GM12878 (cell line): ENCODE data around the gene ASB4. TPM values are rescaled to one million over a fixed set of nuclear protein-coding genes. Genes with fewer than 3 reads are reported as not detected.
A peak's percentile ranks its signal among the peaks of the same experiment; 100 is the strongest.

Experiments used
- ATAC-seq: fragments of 200-7000 bp; cut with Tn5 transposase; 3 replicates; pipeline ENCODE4 v1.9.1; 2020; ENCODE audit warnings: mild to moderate bottlenecking, moderate library complexity
- BruUV-seq: library from RNA; stranded (reverse); fragments of 400-500 nt; replicated peaks from 2 replicates; lab custom pipeline; 2021; lab: Mats Ljungman, UMichigan
- CTCF ChIA-PET: fragments of 300-600 bp; sonication (Branson Sonifier 250); formaldehyde crosslinking; extraction: SDS; loops from one replicate; lab custom pipeline; 2021; ENCODE audit warnings: inconsistent platforms; lab: Yijun Ruan, JAX
- POLR2A ChIA-PET: fragments of 350-600 bp; formaldehyde crosslinking; extraction: SDS; loops from one replicate; lab custom pipeline; 2021; ENCODE audit warnings: inconsistent platforms; lab: Charles Lee
- RAD21 ChIA-PET: fragments of 300-600 bp; sonication (Branson Sonifier 250); formaldehyde crosslinking; loops from one replicate; lab custom pipeline; 2023; ENCODE audit warnings: antibody characterized with exemption; ENCODE audit not compliant: unreplicated experiment; lab: Charles Lee
- SMC1A ChIA-PET: fragments of 300-600 bp; sonication (Branson Sonifier 250); formaldehyde crosslinking; loops from one replicate; lab custom pipeline; 2023; ENCODE audit not compliant: unreplicated experiment, uncharacterized antibody; lab: Charles Lee
- DNase-seq: peaks from one replicate; pipeline ENCODE4 v3.0.0-alpha.2; 2011; ENCODE audit warnings: low read depth, low spot score
- FAIRE-seq: peaks from 3 replicates; lab custom pipeline; 2011; peaks lifted over from hg19 to GRCh38; lab: Jason Lieb, UNC
- H2AFZ ChIP-seq: 2 replicates; pipeline ENCODE4 v1.6.0; 2011; ENCODE audit warnings: low read depth, low read length, control low read depth; ENCODE audit not compliant: control insufficient read depth
- H3K27ac ChIP-seq: 2 replicates; pipeline ENCODE4 v1.5.1; 2011; ENCODE audit warnings: control low read depth; ENCODE audit not compliant: control insufficient read depth, insufficient read depth
- H3K27me3 ChIP-seq, 2 experiments: replicated peaks in 1 of 2; 2 replicates each; pipeline versions ENCODE4 v1.6.0 to v1.6.1; 2011; ENCODE audit warnings: low read length in 1 of 2; ENCODE audit not compliant: control insufficient read depth in 2 of 2, insufficient read depth in 2 of 2
- H3K36me3 ChIP-seq, 2 experiments: 2 replicates each; pipeline ENCODE4 v1.5.1; 2011; ENCODE audit warnings: low read length in 1 of 2; ENCODE audit not compliant: control insufficient read depth in 2 of 2, insufficient read depth in 2 of 2
- H3K4me1 ChIP-seq: 2 replicates; pipeline ENCODE4 v1.6.1; 2011; ENCODE audit warnings: mild to moderate bottlenecking, low read length, moderate library complexity, mixed read lengths; ENCODE audit not compliant: control insufficient read depth, insufficient read depth
- H3K4me2 ChIP-seq: 2 replicates; pipeline ENCODE4 v1.6.0; 2011; ENCODE audit warnings: control low read depth; ENCODE audit not compliant: control insufficient read depth, insufficient read depth
- H3K4me3 ChIP-seq: fragments of 200-600 bp; sonication (generic); 2 replicates; pipeline ENCODE4 v1.5.1; 2016
- H3K79me2 ChIP-seq: 2 replicates; pipeline ENCODE4 v1.6.0; 2011; ENCODE audit warnings: low read length; ENCODE audit not compliant: control insufficient read depth, insufficient read depth
- H3K9ac ChIP-seq: 2 replicates; pipeline ENCODE4 v1.8.0; 2011; ENCODE audit warnings: low read length, control low read depth, mixed read lengths; ENCODE audit not compliant: control insufficient read depth, insufficient read depth
- H3K9me3 ChIP-seq: replicated peaks from 3 replicates; pipeline ENCODE4 v1.5.1; 2011; ENCODE audit warnings: mild to moderate bottlenecking, low read length; ENCODE audit not compliant: control insufficient read depth, insufficient read depth
- H4K20me1 ChIP-seq: 2 replicates; pipeline ENCODE4 v1.6.0; 2011; ENCODE audit not compliant: control insufficient read depth, insufficient read depth
- BCL3 ChIP-seq: IDR thresholded peaks from 2 replicates; pipeline ENCODE4 v1.6.1; 2011; ENCODE audit warnings: borderline replicate concordance, low read depth, mild to moderate bottlenecking, moderate library complexity, low read length; ENCODE audit not compliant: insufficient read depth, poor library complexity, severe bottlenecking
- BMI1 ChIP-seq: fragments of 450-650 bp; IDR thresholded peaks from 2 replicates; pipeline ENCODE4 v1.6.1; 2016; ENCODE audit warnings: mild to moderate bottlenecking, moderate library complexity, borderline replicate concordance
- EP300 ChIP-seq, 2 experiments: fragments of 150-350 bp in 1 of 2; IDR thresholded peaks; 2 replicates each; pipeline ENCODE4 v1.6.1; 2011 to 2012; ENCODE audit warnings: low read depth in 2 of 2, low read length in 2 of 2, borderline replicate concordance in 1 of 2, improper control_type of control experiment in 1 of 2, inconsistent platforms in 1 of 2; ENCODE audit not compliant: control insufficient read depth in 1 of 2
- MTA2 ChIP-seq: fragments of 450-650 bp; IDR thresholded peaks from 2 replicates; pipeline ENCODE4 v1.6.1; 2016; ENCODE audit warnings: low read depth, mild to moderate bottlenecking, moderate library complexity
- NRF1 ChIP-seq: conservative IDR thresholded peaks from 2 replicates; pipeline ENCODE4 v1.6.1; 2011; ENCODE audit warnings: mild to moderate bottlenecking, low read depth, low read length, improper control_type of control experiment
- WRNIP1 ChIP-seq: IDR thresholded peaks from 2 replicates; pipeline ENCODE4 v1.6.1; 2011; ENCODE audit warnings: low read depth, low read length, improper control_type of control experiment, borderline replicate concordance
- WGBS: methylation state at CpG from one replicate; pipeline ENCODE4 v1.1.6; 2016; ENCODE audit warnings: low lambda C conversion rate; ENCODE audit not compliant: insufficient replicate concordance, insufficient coverage; ENCODE audit errors: missing lambda C conversion rate; 5-methylcytosine and 5-hydroxymethylcytosine counted together
- in situ Hi-C: fragments of 300-500 bp; cut with MboI; formaldehyde crosslinking; loops from 9 replicates; pipeline ENCODE4 v1.14.3; 2018; ENCODE audit warnings: mixed read lengths
- intact Hi-C: fragments of 100-400 bp; cut with micrococcal nuclease; formaldehyde crosslinking; loops from one replicate; pipeline ENCODE4 v1.14.2; 2022; ENCODE audit not compliant: unreplicated experiment
- polyA plus RNA-seq, 11 experiments: library from polyadenylated mRNA; depleted of rRNA in 4 of 11; unstranded in 6 of 11; stranded (reverse) in 5 of 11; fragments of >200 nt; fragmentation: Nextera tagmentation in 4 of 11; fragmentation: Illumina TruSeq in 1 of 11; extraction: Ambion mirVana in 4 of 11; extraction: Trizol in 1 of 11; gene quantifications; 1 replicate in 1 of 11; 2 replicates in 10 of 11; pipeline versions ENCODE4 v1.2.1 to v1.2.3, GENCODE V29; 2011 to 2016; ENCODE audit warnings: inconsistent platforms in 2 of 11, missing spikeins in 2 of 11, low read depth in 1 of 11
- total RNA-seq, 4 experiments: library from RNA; depleted of rRNA in 3 of 4; stranded (reverse); fragments of >200 nt in 3 of 4; fragmentation: Illumina TruSeq in 1 of 4; extraction: Trizol in 1 of 4; gene quantifications; 2 replicates each; pipeline versions ENCODE4 v1.2.1 to v1.2.3, GENCODE V29; 2013 to 2021

Gene ASB4
- total and polyA plus RNA-seq, 10 of the 15 experiments (the other 5 are each of a cell fraction or from before 2014, with no cell fraction given): 0.12 to 1.1 TPM; not detected in 8

DNA sequence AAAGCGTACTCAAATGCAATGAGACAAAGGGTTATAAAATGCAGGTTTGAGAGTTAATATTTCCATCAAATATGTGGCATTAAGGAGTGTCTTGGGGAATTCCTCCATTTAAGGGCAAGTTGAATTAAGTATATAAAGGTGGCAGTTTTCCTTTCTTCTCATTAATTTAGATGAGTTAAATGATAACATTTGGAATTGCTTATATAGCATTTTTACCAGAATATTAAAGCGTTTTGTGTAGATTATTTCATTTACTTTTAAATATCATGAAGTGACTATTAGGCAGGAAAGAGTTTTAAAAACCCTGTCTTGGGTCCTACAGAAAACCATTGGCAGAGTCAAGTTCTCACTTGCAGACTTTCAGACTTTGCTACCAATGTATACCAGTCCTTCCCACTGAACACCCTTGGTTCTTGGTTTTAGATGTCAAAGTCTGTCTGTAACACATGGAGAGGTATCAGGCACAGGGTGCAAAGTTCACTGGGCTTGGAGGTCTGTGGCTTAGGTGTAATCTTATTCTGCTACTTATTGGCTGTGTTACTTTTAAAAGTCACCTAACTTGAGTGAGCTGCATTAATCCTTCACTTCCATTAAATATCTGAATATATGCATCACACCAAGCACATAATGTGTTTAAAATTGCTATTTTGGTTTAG, 51.0 kb downstream of the ASB4 start:
- ATAC-seq: no peak
- TF ChIP-seq BMI1: no peak
- peak; percentile 25; the same call in 1 of the 2 replicates for TF ChIP-seq MTA2
- TF ChIP-seq BCL3: no peak
- no peak for TF ChIP-seq EP300 (IDR thresholded peaks at IDR 0.05; ENCODE audit: borderline replicate concordance in 1 of 2, control insufficient read depth in 1 of 2, low read depth in 2 of 2, low read length in 2 of 2)
- TF ChIP-seq NRF1: no peak
- TF ChIP-seq WRNIP1: no peak
- Histone ChIP-seq H3K36me3 (no peaks in the 10 kb centered on the region), H3K9me3 (no peaks in the 10 kb centered on the region), H3K27me3 (no peaks in the 10 kb centered on the region; a peak in 1 of 4 replicates), H3K4me2 (no peak overlapping the region), H3K4me1 (no peaks in the 10 kb centered on the region), H3K9ac (no peak overlapping the region), H3K27ac (no peak overlapping the region), H4K20me1 (no peaks in the 10 kb centered on the region), H3K79me2 (no peaks in the 10 kb centered on the region), H3K4me3 (no peak overlapping the region), H2AFZ (no peak overlapping the region)
- BruUV-seq: no TSS peak
- DNase-seq: no peak
- POLR2A ChIA-PET: no interaction called here
- SMC1A ChIA-PET: interaction anchor here (0.8 to 23.7 kb wide), 7 partner anchors 10 to 153 kb away, joined by 3 to 448 read pairs (median 3); no protein-coding TSS in a partner anchor
- FAIRE-seq: no peak
- WGBS: 50% methylated on average over 2 of the region's 2 CpGs
- intact Hi-C loops (no loop called here), in situ Hi-C loops (no loop called here)
- RAD21 ChIA-PET: interaction anchor here (1.1 kb wide), 1 partner anchor 25 kb away, joined by 3 read pairs; no protein-coding TSS in a partner anchor
- CTCF ChIA-PET: interaction anchor here (1.3 to 17.8 kb wide), 5 partner anchors 10 to 154 kb away, joined by 4 to 655 read pairs (median 15); no protein-coding TSS in a partner anchor
